ENCODE measurements around the gene GPATCH1. TPM values are rescaled to one million over a fixed set of nuclear protein-coding genes. Genes with fewer than 3 reads are reported as not detected.

The GPATCH1 gene
- total and polyA plus RNA-seq, 4 donors, result 2.5 to 5.2 (median 3.6) TPM

GRCh38 chr19:33089010-33089409 is 8.0 kb downstream of the GPATCH1 start (continued):
- TF ChIP-seq EGR1 (IDR thresholded peaks at IDR 0.05; ENCODE audit: low read depth in 2 of 2) (no peak), NR2F2 (IDR thresholded peaks at IDR 0.05) (no peak), YY1 (IDR thresholded peaks at IDR 0.05) (no peak), TAF1 (conservative IDR thresholded peaks at IDR 0.05) (no peak)

- no peak for DNase-seq (ENCODE audit: low spot score)
- 89% methylated on average over 3 of the region's 3 CpGs for WGBS
- H3K4me1 ChIP-seq (ENCODE audit: control insufficient read depth in 4 of 4, insufficient read depth in 4 of 4, low read length in 3 of 4), result no peaks in the 10 kb centered on the region
- H3K36me3 ChIP-seq (ENCODE audit: control insufficient read depth in 4 of 4, insufficient read depth in 3 of 4, low read depth in 1 of 4, low read length in 3 of 4), result peaks cover 8 to 51% (median 39%) of the 10 kb centered on the region in 4 donors
- H3K9ac ChIP-seq (ENCODE audit: low read depth in 1 of 2, low read length in 2 of 2), result no peak overlapping the region
- no peaks in the 10 kb centered on the region for H3K27me3 ChIP-seq (ENCODE audit: control insufficient read depth in 4 of 4, insufficient read depth in 4 of 4, low read length in 3 of 4)
- TF ChIP-seq EGR1 (IDR thresholded peaks at IDR 0.05; ENCODE audit: low read depth in 2 of 2) (no peak), HNF4A (conservative IDR thresholded peaks at IDR 0.05) (peak in 1 of 2 donors; percentile 24)
- TF ChIP-seq, protein P1, sequence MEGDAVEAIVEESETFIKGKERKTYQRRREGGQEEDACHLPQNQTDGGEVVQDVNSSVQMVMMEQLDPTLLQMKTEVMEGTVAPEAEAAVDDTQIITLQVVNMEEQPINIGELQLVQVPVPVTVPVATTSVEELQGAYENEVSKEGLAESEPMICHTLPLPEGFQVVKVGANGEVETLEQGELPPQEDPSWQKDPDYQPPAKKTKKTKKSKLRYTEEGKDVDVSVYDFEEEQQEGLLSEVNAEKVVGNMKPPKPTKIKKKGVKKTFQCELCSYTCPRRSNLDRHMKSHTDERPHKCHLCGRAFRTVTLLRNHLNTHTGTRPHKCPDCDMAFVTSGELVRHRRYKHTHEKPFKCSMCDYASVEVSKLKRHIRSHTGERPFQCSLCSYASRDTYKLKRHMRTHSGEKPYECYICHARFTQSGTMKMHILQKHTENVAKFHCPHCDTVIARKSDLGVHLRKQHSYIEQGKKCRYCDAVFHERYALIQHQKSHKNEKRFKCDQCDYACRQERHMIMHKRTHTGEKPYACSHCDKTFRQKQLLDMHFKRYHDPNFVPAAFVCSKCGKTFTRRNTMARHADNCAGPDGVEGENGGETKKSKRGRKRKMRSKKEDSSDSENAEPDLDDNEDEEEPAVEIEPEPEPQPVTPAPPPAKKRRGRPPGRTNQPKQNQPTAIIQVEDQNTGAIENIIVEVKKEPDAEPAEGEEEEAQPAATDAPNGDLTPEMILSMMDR (IDR thresholded peaks at IDR 0.05; ENCODE audit: low read depth, low read length, missing input control), result no peak
- no peaks in the 10 kb centered on the region for H3K9me3 ChIP-seq (ENCODE audit: control insufficient read depth in 4 of 4, low read length in 3 of 4)
- H3K27ac ChIP-seq (ENCODE audit: low read depth in 1 of 2, low read length in 2 of 2), result no peak overlapping the region
- no peak overlapping the region for H3K4me3 ChIP-seq (ENCODE audit: low read depth in 1 of 3, low read length in 3 of 3)
Measured at GRCh38 chr19:33090179-33090578, 9.2 kb downstream of the GPATCH1 start.

DNA sequence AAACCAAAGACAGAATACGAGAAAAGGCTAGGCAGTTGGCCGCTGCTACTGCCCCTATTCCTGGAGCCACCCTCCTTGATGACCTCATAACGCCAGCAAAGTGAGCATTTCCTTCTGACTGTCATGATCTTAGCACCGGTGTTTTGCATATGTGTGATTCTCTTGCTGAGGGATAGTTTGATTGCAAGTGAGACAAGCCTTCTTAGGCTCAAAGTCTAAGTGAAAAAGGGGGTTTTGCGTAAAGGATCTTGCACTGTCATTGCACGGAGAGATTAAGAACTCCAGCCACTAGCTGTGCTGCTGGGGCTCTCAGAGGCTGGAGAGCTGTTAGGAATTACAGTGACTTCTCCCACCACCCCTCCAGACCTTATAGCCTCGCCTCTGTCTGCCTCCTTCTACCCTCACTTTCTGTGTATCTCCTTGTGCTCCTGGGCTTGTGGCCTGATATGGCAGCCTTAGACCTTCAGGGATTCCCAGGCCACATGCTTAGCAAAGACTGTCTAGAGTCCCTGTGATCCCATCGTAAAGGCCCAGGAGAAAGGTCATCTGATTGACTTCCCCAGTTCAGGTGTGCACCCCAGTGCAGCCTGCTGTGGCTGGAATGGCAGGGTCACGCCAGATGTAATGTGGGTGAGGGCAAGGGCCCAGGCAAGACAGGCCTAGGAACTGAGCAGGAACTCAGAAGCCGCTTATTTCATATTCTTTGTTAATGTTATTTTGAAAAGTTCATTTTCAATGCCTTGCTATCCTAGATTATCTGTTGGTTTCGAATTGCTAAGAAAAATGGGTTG is 12.6 kb downstream of the GPATCH1 start:
- no peak overlapping the region for H3K4me3 ChIP-seq (ENCODE audit: low read depth in 1 of 3, low read length in 3 of 3)
- DNase-seq (ENCODE audit: low spot score), result no peak
- H3K9me3 ChIP-seq (ENCODE audit: control insufficient read depth in 4 of 4, low read length in 3 of 4), result no peaks in the 10 kb centered on the region
- H3K9ac ChIP-seq (ENCODE audit: low read depth in 1 of 2, low read length in 2 of 2), result no peak overlapping the region
- 95% methylated on average over 11 of the region's 11 CpGs for WGBS
- no peak for TF ChIP-seq HNF4A (conservative IDR thresholded peaks at IDR 0.05)
- TF ChIP-seq TAF1 (conservative IDR thresholded peaks at IDR 0.05), result no peak
- TF ChIP-seq HNF4G (IDR thresholded peaks at IDR 0.05), result no peak
- TF ChIP-seq, protein P2, sequence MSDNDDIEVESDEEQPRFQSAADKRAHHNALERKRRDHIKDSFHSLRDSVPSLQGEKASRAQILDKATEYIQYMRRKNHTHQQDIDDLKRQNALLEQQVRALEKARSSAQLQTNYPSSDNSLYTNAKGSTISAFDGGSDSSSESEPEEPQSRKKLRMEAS (IDR thresholded peaks at IDR 0.05), result no peak
- TF ChIP-seq RXRA (IDR thresholded peaks at IDR 0.05), result no peak
- no peak for TF ChIP-seq RAD21 (IDR thresholded peaks at IDR 0.05)
- no peak for TF ChIP-seq FOXA1 (IDR thresholded peaks at IDR 0.05)
- TF ChIP-seq GABPA (IDR thresholded peaks at IDR 0.05 in 1 of 2, conservative IDR thresholded peaks at IDR 0.05 in 1 of 2), result no peak
- H3K36me3 ChIP-seq (ENCODE audit: control insufficient read depth in 4 of 4, insufficient read depth in 3 of 4, low read depth in 1 of 4, low read length in 3 of 4), result peaks cover 10 to 71% (median 47%) of the 10 kb centered on the region in 4 donors
- no peaks in the 10 kb centered on the region for H3K27me3 ChIP-seq (ENCODE audit: control insufficient read depth in 4 of 4, insufficient read depth in 4 of 4, low read length in 3 of 4)
- no peaks in the 10 kb centered on the region for H3K4me1 ChIP-seq (ENCODE audit: control insufficient read depth in 4 of 4, insufficient read depth in 4 of 4, low read length in 3 of 4)
- no peak overlapping the region for H3K27ac ChIP-seq (ENCODE audit: low read depth in 1 of 2, low read length in 2 of 2)

- no peak for DNase-seq (ENCODE audit: low spot score)
- no peaks in the 10 kb centered on the region for H3K9me3 ChIP-seq (ENCODE audit: control insufficient read depth in 4 of 4, low read length in 3 of 4)
- WGBS, result 91% methylated on average over 6 of the region's 6 CpGs
- H3K9ac ChIP-seq (ENCODE audit: low read depth in 1 of 2, low read length in 2 of 2), result no peak overlapping the region
- no peak overlapping the region for H3K27ac ChIP-seq (ENCODE audit: low read depth in 1 of 2, low read length in 2 of 2)
- no peaks in the 10 kb centered on the region for H3K4me1 ChIP-seq (ENCODE audit: control insufficient read depth in 4 of 4, insufficient read depth in 4 of 4, low read length in 3 of 4)
- H3K27me3 ChIP-seq (ENCODE audit: control insufficient read depth in 4 of 4, insufficient read depth in 4 of 4, low read length in 3 of 4), result no peaks in the 10 kb centered on the region
- H3K36me3 ChIP-seq (ENCODE audit: control insufficient read depth in 4 of 4, insufficient read depth in 3 of 4, low read depth in 1 of 4, low read length in 3 of 4), result peaks cover 10 to 66% (median 41%) of the 10 kb centered on the region in 4 donors
- TF ChIP-seq FOXA2 (IDR thresholded peaks at IDR 0.05) (no peak), NR2F2 (IDR thresholded peaks at IDR 0.05) (no peak), REST (IDR thresholded peaks at IDR 0.05) (no peak), HNF4A (conservative IDR thresholded peaks at IDR 0.05) (no peak), RXRA (IDR thresholded peaks at IDR 0.05) (no peak), YY1 (IDR thresholded peaks at IDR 0.05) (no peak), HNF4G (IDR thresholded peaks at IDR 0.05) (no peak), GABPA (IDR thresholded peaks at IDR 0.05 in 1 of 2, conservative IDR thresholded peaks at IDR 0.05 in 1 of 2) (no peak)
- TF ChIP-seq, protein P1 (IDR thresholded peaks at IDR 0.05; ENCODE audit: low read depth, low read length, missing input control), result no peak
- H3K4me3 ChIP-seq (ENCODE audit: low read depth in 1 of 3, low read length in 3 of 3), result no peak overlapping the region
Measured at GRCh38 chr19:33094436-33095067, 13.6 kb downstream of the GPATCH1 start.
